OCI-LY3 (cell line): ENCODE data around the gene IMPACT.

Source experiments
- CTCF ChIP-seq: fragments of 200-600, 300-600 bp; sonication (generic); IDR thresholded peaks from 2 replicates; pipeline ENCODE4 v1.5.1; 2014; ENCODE audit warnings: antibody characterized with exemption, low read length, low read depth
- EZH2phosphoT487 ChIP-seq: fragments of 200-600 bp; shearing (Covaris generic); IDR thresholded peaks from 2 replicates; pipeline ENCODE4 v1.6.1; 2018; ENCODE audit warnings: antibody characterized with exemption, mixed run types, low read depth

GRCh38 chr18:24380163-24380747 is 46.2 kb upstream of the IMPACT start:
- TF ChIP-seq CTCF (no peak), EZH2phosphoT487 (no peak)
